Testis (tissue), 2 donors: ENCODE results near the gene KRTAP10-3.

Source experiments
- CTCF ChIP-seq, 3 experiments: fragments of 450-650 bp in 2 of 3; fragments of 200-600 bp in 1 of 3; sonication (generic) in 1 of 3; IDR thresholded peaks; one replicate each; pipeline ENCODE4 v1.5.1; 2016 to 2019; ENCODE audit warnings: antibody characterized with exemption in 3 of 3, mild to moderate bottlenecking in 2 of 3, moderate library complexity in 1 of 3
- POLR2A ChIP-seq: fragments of 450-650 bp; IDR thresholded peaks from one replicate; pipeline ENCODE4 v1.6.1; 2017; ENCODE audit warnings: antibody characterized with exemption, mild to moderate bottlenecking, moderate library complexity

- TF ChIP-seq POLR2A (no peak), CTCF (IDR thresholded peaks at IDR 0.05) (no peak)
These were observed 9.0 kb upstream of the KRTAP10-3 start for GRCh38 chr21:44567481-44568171.
